ENCODE results near the gene RIPPLY2.

GRCh38 chr6:83875843-83876242 is 22.7 kb downstream of the RIPPLY2 start:
- TF ChIP-seq CTCF (IDR thresholded peaks at IDR 0.05; ENCODE audit: extremely low read depth in 1 of 2, insufficient read depth in 1 of 2, low read depth in 1 of 2, low read length in 2 of 2), result no peak
- TF ChIP-seq POLR2A (IDR thresholded peaks at IDR 0.05; ENCODE audit: low read depth, low read length), result no peak
- TF ChIP-seq POLR2AphosphoS5 (IDR thresholded peaks at IDR 0.05; ENCODE audit: insufficient read depth, low read depth, low read length), result no peak
- no peak for TF ChIP-seq MAX (IDR thresholded peaks at IDR 0.05; ENCODE audit: insufficient read depth, insufficient read length)
- TF ChIP-seq JUN (IDR thresholded peaks at IDR 0.05; ENCODE audit: borderline replicate concordance, insufficient read depth, insufficient read length, low read depth), result no peak
- no peak for TF ChIP-seq EZH2 (IDR thresholded peaks at IDR 0.05; ENCODE audit: borderline replicate concordance, low read depth, low read length, severe bottlenecking)
